GM10847 (cell line): ENCODE data around the gene IGSF21.

Experiments used
- POLR2A ChIP-seq: IDR thresholded peaks from 2 replicates; pipeline ENCODE4 v1.6.1; 2011; ENCODE audit not compliant: insufficient read length; ENCODE audit errors: extremely low read depth

IGSF21 gene

DNA sequence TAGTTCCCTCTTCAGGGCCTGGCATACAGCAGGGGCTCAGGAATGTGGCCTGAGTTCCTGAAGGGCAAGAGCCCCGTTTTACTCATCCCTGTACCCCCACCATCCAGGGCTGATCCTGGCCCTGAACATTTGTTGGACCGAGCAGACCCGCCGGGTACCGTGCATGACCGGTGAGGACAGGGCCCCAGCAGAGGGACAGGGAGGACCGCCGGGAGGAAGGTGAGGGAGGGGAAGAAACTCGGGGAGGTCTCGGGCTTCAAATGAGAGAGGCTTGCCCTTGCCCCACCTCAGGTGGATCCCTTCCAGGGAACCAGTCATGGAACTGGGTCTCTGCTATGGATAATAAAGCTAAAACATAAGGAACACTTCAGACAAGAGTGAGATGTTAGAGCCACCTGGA, 205.4 kb downstream of the IGSF21 start:
- TF ChIP-seq POLR2A, result no peak

DNA sequence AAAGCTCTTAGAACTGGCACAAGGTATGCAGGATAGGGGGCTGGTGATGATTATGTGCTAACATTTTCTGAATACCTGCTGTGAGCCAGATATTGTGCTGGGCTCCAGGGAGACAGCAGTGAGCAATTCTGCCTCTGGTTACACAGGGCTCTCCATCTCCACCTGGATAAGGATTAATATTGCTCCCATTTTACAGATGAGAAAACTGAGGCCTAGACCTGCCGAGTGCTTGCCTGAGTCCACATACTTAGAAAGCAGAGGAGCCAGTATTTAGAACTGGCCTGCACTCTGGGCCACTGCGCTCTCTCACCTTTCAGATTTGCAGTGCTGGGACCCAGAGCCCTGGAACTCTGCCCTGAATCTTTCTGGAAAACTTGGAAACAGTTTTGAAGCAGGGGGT, 205.9 kb downstream of the IGSF21 start:
- no peak for TF ChIP-seq POLR2A

DNA sequence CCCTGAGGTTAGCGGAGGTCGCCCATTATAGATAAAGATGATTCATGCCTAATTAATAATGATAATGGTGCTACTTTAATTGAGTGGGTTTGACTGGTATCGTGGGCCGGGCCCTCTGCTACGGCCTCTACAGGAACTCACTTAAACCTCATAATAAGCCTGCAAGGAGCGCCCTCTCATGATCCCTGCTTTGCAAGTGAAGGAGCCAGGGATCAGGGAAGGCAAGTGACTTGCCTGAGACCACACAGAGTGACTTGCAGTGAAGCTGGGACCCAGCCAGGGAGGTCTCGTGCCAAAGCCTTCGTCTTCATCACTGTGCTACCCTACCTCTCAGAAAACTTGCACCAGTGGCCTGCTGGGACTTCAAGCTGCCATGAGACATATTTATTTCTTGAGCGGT, 206.8 kb downstream of the IGSF21 start:
- TF ChIP-seq POLR2A, result no peak

DNA sequence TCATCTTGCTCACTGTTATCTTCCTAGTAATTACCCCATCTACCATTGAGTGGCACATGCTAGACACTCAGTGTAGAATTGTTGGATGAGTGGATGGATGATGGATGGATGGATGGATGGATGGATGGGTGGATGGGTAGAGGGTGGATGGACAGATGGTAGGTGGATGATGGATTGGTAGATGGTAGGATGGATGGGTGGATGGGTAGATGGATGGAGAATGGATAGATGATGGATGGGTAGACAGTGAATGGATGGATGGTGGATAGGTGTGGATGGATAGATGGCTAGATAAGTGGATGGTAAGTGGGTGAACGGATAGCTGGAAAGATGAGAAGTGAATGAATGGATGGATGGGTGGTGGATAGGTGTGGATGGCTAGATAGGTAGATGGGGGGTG, 207.9 kb downstream of the IGSF21 start:
- TF ChIP-seq POLR2A, result no peak

DNA sequence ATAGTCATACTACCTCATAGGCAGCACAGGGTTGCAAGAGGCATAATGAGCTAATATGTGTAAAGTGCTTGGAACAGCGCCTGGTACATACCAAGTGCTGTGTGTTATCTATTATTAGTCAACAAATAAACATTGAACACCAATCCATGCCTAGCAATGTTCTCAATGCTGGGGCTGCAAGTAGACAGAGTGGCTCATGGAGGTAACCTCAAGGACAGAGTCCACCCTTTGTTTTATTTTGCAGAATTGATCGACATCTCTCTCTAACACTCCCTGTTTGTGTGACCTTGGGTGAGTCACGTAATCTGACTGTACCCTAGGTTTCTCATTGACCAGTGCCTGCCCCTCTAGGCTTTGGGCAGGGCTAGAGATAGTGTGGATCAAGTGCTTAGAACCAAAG, 209.2 kb downstream of the IGSF21 start:
- no peak for TF ChIP-seq POLR2A

DNA sequence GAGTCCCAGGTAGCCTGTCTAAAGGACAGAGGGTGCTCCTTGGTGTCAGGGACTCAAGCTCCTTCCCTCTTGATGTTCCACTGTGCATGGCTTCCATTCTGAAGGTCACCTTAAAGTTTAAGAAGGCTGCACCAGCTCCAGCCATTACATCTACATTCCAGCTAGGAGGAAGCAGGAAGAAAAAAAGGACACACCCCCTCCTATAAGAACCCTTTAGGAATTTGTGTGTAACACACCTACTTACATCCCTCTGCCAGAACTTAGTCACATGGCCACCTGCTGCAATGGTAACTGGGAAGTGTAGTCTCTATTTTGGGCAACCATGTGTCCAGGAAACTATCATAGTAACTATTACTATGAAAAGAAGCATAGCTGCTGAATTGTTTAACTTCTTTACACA, 211.5 kb downstream of the IGSF21 start:
- no peak for TF ChIP-seq POLR2A

DNA sequence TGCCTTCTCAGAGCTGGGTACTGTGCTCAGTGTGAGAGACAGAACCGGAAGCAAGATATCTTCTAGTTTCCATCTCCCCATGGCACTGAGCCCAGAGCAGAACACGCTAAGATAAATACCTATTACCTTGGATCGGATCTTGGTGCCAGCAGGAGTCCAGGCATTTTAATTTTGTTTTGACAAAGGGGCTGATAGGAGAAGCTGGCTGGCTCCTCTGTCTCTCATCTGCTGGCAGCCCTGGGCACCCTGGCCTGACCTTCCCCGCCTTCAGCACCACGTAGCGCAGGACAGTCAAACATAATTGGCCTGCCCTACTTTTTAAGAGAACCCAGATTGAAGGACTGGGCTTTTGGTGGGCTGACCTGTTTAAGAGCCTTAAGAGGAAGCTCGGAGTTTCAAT, 212.5 kb downstream of the IGSF21 start:
- TF ChIP-seq POLR2A, result no peak

DNA sequence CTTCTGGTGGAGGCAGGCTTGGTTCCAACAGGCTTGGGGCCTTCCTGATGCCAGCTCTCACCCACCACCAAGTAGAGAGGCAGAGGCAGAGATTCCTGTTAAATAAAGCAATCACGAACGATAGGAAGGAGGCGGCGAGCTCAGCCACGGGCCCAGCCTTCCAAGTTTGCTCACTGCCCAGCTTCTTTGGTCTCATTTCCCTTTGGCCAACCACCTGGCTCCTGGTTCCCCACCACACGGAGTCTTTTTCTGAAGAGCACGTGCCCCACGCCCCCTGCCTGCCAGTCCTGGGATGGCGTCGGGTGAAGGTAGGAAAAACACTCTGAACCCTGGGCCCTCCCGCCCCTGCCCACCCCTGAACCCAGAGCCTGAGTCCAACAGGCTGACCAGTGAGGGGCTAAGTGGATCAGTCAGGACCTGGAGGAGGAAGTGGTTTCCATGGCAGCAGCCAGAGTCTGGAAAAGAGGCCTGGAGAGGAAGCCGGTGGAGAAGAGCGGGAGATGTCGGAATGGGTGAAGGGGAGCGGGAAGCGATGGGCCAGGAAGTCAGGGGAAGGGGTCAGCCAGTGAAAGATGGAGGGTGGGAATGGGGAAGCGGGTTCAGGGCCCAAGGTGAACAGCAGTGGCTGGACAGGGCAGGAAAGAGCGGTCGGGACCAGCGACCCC, 214.9 kb downstream of the IGSF21 start:
- TF ChIP-seq POLR2A, result no peak

DNA sequence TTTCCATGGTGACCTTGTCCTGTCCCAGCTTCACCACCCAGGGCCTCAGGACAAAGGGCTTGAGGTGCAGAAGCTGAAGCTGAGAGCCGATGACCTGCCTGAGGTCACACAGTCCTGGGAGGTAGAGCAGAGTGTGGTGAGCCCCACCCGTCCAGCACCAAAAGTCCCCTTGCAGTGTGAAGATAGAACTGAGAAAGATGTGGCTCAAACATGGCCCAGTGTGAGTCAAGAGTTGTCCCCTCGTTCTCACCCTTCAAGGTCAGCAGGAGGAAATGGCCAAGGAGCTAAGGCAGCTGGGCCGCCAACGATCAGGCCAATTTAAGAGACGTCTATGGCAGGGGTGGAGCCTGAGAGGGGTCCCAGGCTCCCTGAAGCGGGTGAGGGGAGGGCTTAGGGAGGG, 215.7 kb downstream of the IGSF21 start:
- TF ChIP-seq POLR2A, result no peak

DNA sequence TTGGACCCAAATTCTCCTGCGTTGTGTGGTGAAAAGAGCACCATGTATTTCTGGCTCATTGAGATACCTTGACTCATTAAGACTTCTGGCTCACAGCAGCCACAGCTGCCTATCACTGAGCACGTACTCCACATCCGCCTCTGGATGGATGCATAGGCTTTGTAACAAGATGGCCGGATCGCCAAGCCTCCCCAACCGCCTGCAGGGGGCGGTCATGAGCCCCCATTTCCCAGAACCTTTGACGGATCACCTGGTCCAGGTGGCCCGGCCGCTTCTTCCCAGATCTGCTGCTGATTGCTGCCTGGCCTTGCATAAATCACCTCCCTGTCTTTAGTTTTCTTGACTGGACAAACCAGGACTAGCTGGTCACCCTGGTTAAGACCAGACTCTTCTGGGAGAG, 216.6 kb downstream of the IGSF21 start:
- no peak for TF ChIP-seq POLR2A

DNA sequence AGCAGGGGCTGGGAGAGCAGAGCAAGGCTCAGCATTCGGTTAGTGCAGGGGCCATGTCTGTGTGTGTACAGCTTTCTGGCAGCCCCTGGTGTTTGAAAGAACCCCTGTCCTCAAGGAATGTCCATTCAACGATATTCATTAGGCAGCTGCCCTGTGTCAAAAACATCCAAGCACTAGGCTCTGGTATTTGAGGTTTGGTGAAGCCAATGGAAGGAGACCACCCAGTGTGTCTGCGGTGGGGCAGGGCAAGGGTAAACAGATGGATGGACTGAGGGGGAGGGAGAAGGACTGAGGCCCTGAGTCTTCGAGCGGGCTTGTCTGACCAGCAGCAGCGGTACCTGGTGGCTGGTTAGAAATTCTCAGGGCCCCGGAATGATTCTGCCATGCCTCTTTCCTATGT, 217.5 kb downstream of the IGSF21 start:
- no peak for TF ChIP-seq POLR2A

DNA sequence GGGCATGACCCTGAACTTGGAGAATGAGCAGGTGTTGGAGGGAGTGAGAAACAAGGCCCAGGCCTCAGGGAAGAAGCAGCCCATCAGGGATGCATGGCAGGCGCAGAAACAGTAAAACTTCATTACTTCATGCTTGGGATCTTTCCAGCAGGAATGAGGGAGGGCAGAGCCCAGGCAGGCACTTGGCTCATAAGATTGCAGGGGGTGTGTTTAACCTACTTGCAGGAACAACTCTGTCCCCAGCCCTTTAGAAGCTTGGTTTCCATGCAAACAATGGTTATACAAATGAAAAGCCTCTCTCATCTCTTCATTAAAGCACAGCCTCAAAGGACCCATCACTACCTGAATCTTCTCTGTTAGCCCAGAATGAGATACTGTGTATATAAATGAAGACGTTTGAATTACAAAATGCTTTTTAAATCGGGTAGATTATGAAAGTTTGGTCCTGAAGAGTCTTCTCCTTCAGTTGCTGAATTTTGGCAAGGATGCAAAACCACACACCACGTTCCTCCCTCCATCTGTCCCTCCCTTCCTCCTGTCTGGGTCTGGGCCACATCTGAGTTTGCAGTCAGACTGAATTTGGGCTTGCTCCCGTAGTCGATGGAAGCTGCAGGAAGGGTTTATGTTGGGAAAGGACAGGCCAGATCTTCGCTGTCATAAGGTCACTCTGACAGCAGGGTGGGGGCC, 218.8 kb downstream of the IGSF21 start:
- TF ChIP-seq POLR2A, result no peak

DNA sequence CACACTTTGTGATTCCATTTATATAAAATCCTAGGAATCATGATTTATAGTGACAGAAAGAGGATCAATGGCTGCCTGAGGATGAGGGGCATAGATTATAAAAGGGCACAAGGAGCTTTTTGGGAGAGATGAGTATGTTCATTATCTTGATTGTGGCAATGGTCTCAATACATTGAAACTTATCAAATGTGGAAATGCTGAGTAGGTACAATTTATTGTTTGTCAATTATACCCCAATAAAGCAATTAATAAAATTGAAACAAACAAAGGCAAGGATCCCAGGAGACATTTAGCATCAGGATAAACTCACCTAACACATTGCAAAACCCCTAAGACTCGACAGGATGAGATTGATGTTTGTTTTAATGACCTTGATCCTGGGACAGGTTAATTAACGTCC, 220.1 kb downstream of the IGSF21 start:
- TF ChIP-seq POLR2A, result no peak

DNA sequence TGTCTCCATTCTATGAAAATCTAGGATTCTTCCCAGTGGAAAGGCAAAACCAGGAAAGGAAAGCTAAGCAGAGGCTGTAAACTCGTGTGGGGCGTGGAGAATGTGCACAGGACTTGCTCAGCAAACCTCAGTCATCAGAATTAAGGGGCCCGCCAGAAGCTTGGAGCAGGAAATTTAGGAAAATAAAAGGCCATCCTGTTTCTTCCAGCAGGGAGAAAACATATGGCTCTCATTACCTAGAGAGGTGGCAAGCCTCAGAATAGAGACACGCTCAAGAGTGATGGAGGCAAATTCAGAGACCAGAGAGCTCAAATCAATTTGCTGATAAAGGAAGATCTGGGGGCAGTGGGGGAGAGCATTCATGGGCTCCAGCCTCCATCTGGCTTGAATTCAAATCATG, 221.2 kb downstream of the IGSF21 start:
- no peak for TF ChIP-seq POLR2A

DNA sequence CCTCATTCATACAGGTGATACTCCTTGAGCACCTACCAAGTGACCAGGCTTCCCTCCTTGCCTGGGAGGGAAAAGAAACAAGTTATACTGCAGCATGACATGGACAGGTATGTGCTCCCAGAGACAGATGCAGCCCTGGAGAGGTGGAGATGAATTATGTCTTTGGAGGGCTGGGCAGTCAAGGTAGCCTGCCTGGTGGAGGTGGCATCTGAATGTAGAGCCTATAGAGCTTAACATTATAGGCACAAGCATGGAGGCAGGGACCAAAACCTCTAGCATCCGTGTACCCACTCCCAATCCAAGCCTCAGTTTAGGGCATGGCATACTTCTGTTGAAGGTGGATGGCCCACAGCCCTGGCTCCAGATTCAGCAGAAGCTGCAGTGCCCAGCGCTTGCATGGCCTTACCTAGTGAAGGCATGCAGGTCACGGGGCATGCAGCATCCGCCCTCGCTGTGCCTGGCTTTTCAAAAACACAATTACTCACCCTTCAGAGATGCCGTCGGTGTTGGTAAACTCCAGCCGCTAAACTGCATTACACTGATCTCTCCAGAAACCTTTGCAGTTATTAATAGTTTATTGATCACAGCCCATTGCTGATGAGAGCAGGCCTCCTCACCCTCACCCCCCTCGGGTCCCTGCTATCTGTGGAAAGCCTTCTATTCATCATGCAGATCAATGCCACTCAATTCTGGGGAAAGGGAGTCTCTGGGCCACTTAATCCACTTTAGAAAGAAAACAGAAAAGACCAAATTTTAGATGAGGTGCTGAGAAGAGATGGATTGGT, 222.1 kb downstream of the IGSF21 start:
- TF ChIP-seq POLR2A, result no peak

DNA sequence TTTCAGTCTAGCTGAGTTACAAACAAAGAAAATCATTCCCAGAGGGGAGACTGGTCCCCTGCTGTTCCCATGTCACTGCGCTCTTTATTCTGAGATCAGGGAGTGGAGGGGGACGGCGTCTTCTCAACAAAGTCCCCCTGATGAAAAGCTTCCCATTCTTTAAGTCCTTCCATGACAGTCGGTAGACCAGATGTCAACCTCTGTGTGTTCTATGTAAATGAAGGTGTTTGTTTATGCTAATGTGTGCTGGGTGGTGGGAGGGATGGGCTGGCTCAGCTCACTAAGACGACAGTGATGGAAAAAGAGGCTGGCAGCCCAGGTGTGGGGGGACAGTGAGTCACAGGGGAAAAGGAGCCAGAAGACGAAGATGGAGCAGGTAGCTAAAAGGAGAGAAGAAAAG, 225.0 kb downstream of the IGSF21 start:
- TF ChIP-seq POLR2A, result no peak
